H1 (cell line): ENCODE results near the gene PTPN12. TPM values are rescaled to one million over a fixed set of nuclear protein-coding genes. Genes with fewer than 3 reads are reported as not detected.

Source experiments
- CTCF ChIA-PET: fragments of 300-600 bp; sonication (Branson Sonifier 250); formaldehyde crosslinking; loops from one replicate; lab custom pipeline; 2021; ENCODE audit not compliant: partially characterized antibody; lab: Charles Lee
- POLR2A ChIA-PET: fragments of 300-600 bp; sonication (Branson Sonifier 250); formaldehyde crosslinking; loops from one replicate; lab custom pipeline; 2021; ENCODE audit warnings: inconsistent platforms; ENCODE audit not compliant: partially characterized antibody; lab: Charles Lee
- DNase-seq, 2 experiments: peaks; one replicate each; pipeline versions ENCODE4 v3.0.0 to v3.0.0-alpha.2; 2010 to 2022; ENCODE audit warnings: low spot score in 2 of 2, low read depth in 1 of 2, mixed read lengths in 1 of 2
- FAIRE-seq: peaks from 2 replicates; lab custom pipeline; 2011; peaks lifted over from hg19 to GRCh38; lab: Jason Lieb, UNC
- H2AFZ ChIP-seq: 2 replicates; pipeline ENCODE4 v1.8.1; 2012; ENCODE audit warnings: low read length, inconsistent platforms
- H2AK5ac ChIP-seq: 2 replicates; pipeline ENCODE4 v1.6.1; 2013; ENCODE audit warnings: low read depth, low read length
- H2BK120ac ChIP-seq: replicated peaks from 2 replicates; pipeline ENCODE3; 2013; ENCODE audit warnings: low read depth, low read length, inconsistent platforms
- H2BK12ac ChIP-seq: 2 replicates; pipeline ENCODE4 v1.6.1; 2013; ENCODE audit warnings: low read depth, low read length
- H2BK15ac ChIP-seq: 2 replicates; pipeline ENCODE4 v1.6.1; 2013; ENCODE audit warnings: low read length
- H2BK20ac ChIP-seq: 2 replicates; pipeline ENCODE4 v1.6.1; 2013; ENCODE audit warnings: low read length
- H2BK5ac ChIP-seq: 2 replicates; pipeline ENCODE4 v1.6.1; 2013; ENCODE audit warnings: low read depth, low read length
- H3K14ac ChIP-seq: 2 replicates; pipeline ENCODE4 v1.6.1; 2013; ENCODE audit warnings: inconsistent platforms; ENCODE audit not compliant: insufficient read length
- H3K18ac ChIP-seq: 2 replicates; pipeline ENCODE4 v1.6.1; 2013; ENCODE audit warnings: low read length; ENCODE audit errors: extremely low read depth
- H3K23ac ChIP-seq: 2 replicates; pipeline ENCODE4 v1.6.1; 2013; ENCODE audit warnings: inconsistent platforms; ENCODE audit not compliant: insufficient read length
- H3K23me2 ChIP-seq: 2 replicates; pipeline ENCODE4 v1.6.1; 2013; ENCODE audit warnings: low read depth, low read length
- H3K27ac ChIP-seq: 2 replicates; pipeline ENCODE4 v1.6.1; 2011; ENCODE audit warnings: low read depth, low read length, inconsistent platforms
- H3K27me3 ChIP-seq, 4 experiments: replicated peaks in 1 of 4; 1 replicate in 1 of 4; 2 replicates in 3 of 4; pipeline versions ENCODE4 v1.6.1 to v1.8.1; 2011 to 2013; ENCODE audit warnings: low read length in 3 of 4, mild to moderate bottlenecking in 3 of 4, inconsistent platforms in 2 of 4, mixed read lengths in 2 of 4, moderate library complexity in 1 of 4; ENCODE audit not compliant: control insufficient read depth in 3 of 4, insufficient read depth in 3 of 4; ENCODE audit errors: extremely low read depth in 1 of 4
- H3K36me3 ChIP-seq, 4 experiments: 2 replicates each; pipeline versions ENCODE4 v1.6.1 to v1.8.1; 2011 to 2013; ENCODE audit warnings: mild to moderate bottlenecking in 4 of 4, low read length in 3 of 4, moderate library complexity in 2 of 4, control low read depth in 1 of 4, inconsistent platforms in 1 of 4; ENCODE audit not compliant: insufficient read depth in 4 of 4, control insufficient read depth in 2 of 4
- H3K4ac ChIP-seq: replicated peaks from 2 replicates; pipeline ENCODE3; 2013; ENCODE audit warnings: low read length, low read depth, mixed read lengths, inconsistent platforms; ENCODE audit not compliant: insufficient read length
- H3K4me1 ChIP-seq, 4 experiments: replicated peaks in 1 of 4; 1 replicate in 1 of 4; 2 replicates in 3 of 4; pipeline versions ENCODE4 v1.6.1 to v1.8.1; 2011 to 2013; ENCODE audit warnings: low read length in 3 of 4, inconsistent platforms in 2 of 4, mixed read lengths in 1 of 4; ENCODE audit not compliant: insufficient read depth in 4 of 4, control insufficient read depth in 3 of 4
- H3K4me2 ChIP-seq, 2 experiments: 2 replicates each; pipeline versions ENCODE4 v1.6.1 to v1.8.1; 2011 to 2013; ENCODE audit warnings: low read depth in 2 of 2, low read length in 2 of 2, control low read depth in 1 of 2, inconsistent platforms in 1 of 2, mild to moderate bottlenecking in 1 of 2; ENCODE audit not compliant: insufficient read depth in 1 of 2
- H3K4me3 ChIP-seq, 4 experiments: fragments of 200-600, 300-600 bp in 1 of 4; sonication (generic), shearing (Covaris generic), sonication (Bioruptor Twin) in 1 of 4; 2 replicates each; pipeline versions ENCODE4 v1.5.1 to v1.8.1; 2011 to 2016; ENCODE audit warnings: low read length in 4 of 4, low read depth in 3 of 4, control low read depth in 2 of 4, inconsistent platforms in 2 of 4, mild to moderate bottlenecking in 2 of 4, mixed read lengths in 1 of 4, moderate library complexity in 1 of 4; ENCODE audit not compliant: insufficient read depth in 2 of 4; ENCODE audit errors: extremely low read depth in 1 of 4
- H3K56ac ChIP-seq: replicated peaks from 2 replicates; pipeline ENCODE3; 2013; ENCODE audit warnings: low read depth, mild to moderate bottlenecking, mixed read lengths, low read length, inconsistent platforms; ENCODE audit not compliant: insufficient read length
- H3K79me1 ChIP-seq: 2 replicates; pipeline ENCODE4 v1.6.1; 2013; ENCODE audit warnings: low read depth, low read length, control low read depth
- H3K79me2 ChIP-seq, 2 experiments: 2 replicates each; pipeline versions ENCODE4 v1.6.1 to v1.8.1; 2012 to 2013; ENCODE audit warnings: low read length in 2 of 2, mild to moderate bottlenecking in 2 of 2, inconsistent platforms in 1 of 2; ENCODE audit not compliant: insufficient read depth in 2 of 2, control insufficient read depth in 1 of 2
- H3K9ac ChIP-seq, 4 experiments: replicated peaks in 1 of 4; 1 replicate in 1 of 4; 2 replicates in 3 of 4; pipeline versions ENCODE4 v1.6.1 to v1.8.1; 2011 to 2013; ENCODE audit warnings: low read depth in 3 of 4, low read length in 3 of 4, control low read depth in 2 of 4, mild to moderate bottlenecking in 2 of 4, moderate library complexity in 2 of 4, inconsistent platforms in 1 of 4; ENCODE audit errors: extremely low read depth in 1 of 4
- H3K9me3 ChIP-seq, 2 experiments: 2 replicates each; pipeline versions ENCODE4 v1.6.1 to v1.8.1; 2012 to 2013; ENCODE audit warnings: mild to moderate bottlenecking in 2 of 2, moderate library complexity in 2 of 2, control low read depth in 1 of 2, inconsistent platforms in 1 of 2, low read depth in 1 of 2, low read length in 1 of 2, mixed read lengths in 1 of 2; ENCODE audit not compliant: insufficient read depth in 2 of 2
- H4K20me1 ChIP-seq, 2 experiments: replicated peaks in 1 of 2; 2 replicates each; pipeline versions ENCODE3 to v1.8.1; 2011 to 2013; ENCODE audit warnings: inconsistent platforms in 2 of 2, low read length in 2 of 2, mild to moderate bottlenecking in 1 of 2; ENCODE audit not compliant: insufficient read depth in 2 of 2, control insufficient read depth in 1 of 2
- H4K5ac ChIP-seq: 2 replicates; pipeline ENCODE4 v1.6.1; 2013; ENCODE audit warnings: low read length, low read depth, mixed read lengths, inconsistent platforms; ENCODE audit not compliant: insufficient read length
- H4K8ac ChIP-seq: 2 replicates; pipeline ENCODE4 v1.8.0; 2013; ENCODE audit warnings: mild to moderate bottlenecking, moderate library complexity, low read length, inconsistent platforms; ENCODE audit not compliant: insufficient read depth; ENCODE audit errors: extremely low read depth
- H4K91ac ChIP-seq: replicated peaks from 2 replicates; pipeline ENCODE3; 2013; ENCODE audit warnings: low read length, mixed read lengths, inconsistent platforms; ENCODE audit not compliant: insufficient read length
- BCL11A ChIP-seq, 2 experiments: IDR thresholded peaks; one replicate each; pipeline ENCODE4 v1.6.1; 2011; ENCODE audit warnings: low read depth in 2 of 2, low read length in 2 of 2, mild to moderate bottlenecking in 2 of 2
- CREB1 ChIP-seq: IDR thresholded peaks from 2 replicates; pipeline ENCODE4 v1.6.1; 2012; ENCODE audit warnings: inconsistent platforms
- NRF1 ChIP-seq: IDR thresholded peaks from 2 replicates; pipeline ENCODE4 v1.6.1; 2011; ENCODE audit warnings: mild to moderate bottlenecking, low read depth, low read length, improper control_type of control experiment
- PHF8 ChIP-seq: fragments of 200-600 bp; sonication (generic); conservative IDR thresholded peaks from 2 replicates; pipeline ENCODE4 v1.7.1; 2012; ENCODE audit warnings: low read depth, mild to moderate bottlenecking, inconsistent platforms, low read length, moderate library complexity
- SP1 ChIP-seq: IDR thresholded peaks from 2 replicates; pipeline ENCODE4 v1.6.1; 2011; ENCODE audit warnings: low read depth, low read length
- ZNF274 ChIP-seq: IDR thresholded peaks from 2 replicates; pipeline ENCODE4 v1.7.0; 2012; ENCODE audit warnings: low read length, borderline replicate concordance; ENCODE audit errors: extremely low read depth
- WGBS, 2 experiments: shearing (Covaris generic) in 1 of 2; methylation state at CpG; one replicate each; pipeline versions ENCODE4 v1.1.6 to v1.1.7; 2013 to 2015; ENCODE audit warnings: low lambda C conversion rate in 2 of 2, mixed read lengths in 2 of 2, inconsistent platforms in 1 of 2, low coverage in 1 of 2, missing lambda C conversion rate in 1 of 2; ENCODE audit not compliant: insufficient replicate concordance in 2 of 2, insufficient coverage in 1 of 2, insufficient read length in 1 of 2; ENCODE audit errors: extremely low coverage in 1 of 2, missing lambda C conversion rate in 1 of 2; 5-methylcytosine and 5-hydroxymethylcytosine counted together
- polyA plus RNA-seq, 7 experiments: library from polyadenylated mRNA; depleted of rRNA in 3 of 7; stranded (reverse) in 5 of 7; unstranded in 2 of 7; fragments of >200 nt in 5 of 7; fragments of 200-250 nt in 2 of 7; gene quantifications; 1 replicate in 5 of 7; 2 replicates in 1 of 7; 4 replicates in 1 of 7; pipeline versions ENCODE4 v1.2.1 to v1.2.3, GENCODE V29; 2011 to 2013; ENCODE audit warnings: missing spikeins in 2 of 7, mixed read lengths in 2 of 7
- total RNA-seq: library from RNA; stranded (reverse); fragmentation: NEBNext Ultra II Directional; extraction: Animal tissue kit (Norgen Biotek cat#: 25700); gene quantifications from 2 replicates; pipeline ENCODE4 v1.2.1, GENCODE V29; 2021
- TF ChIP-seq, protein P1 (sequence below): IDR thresholded peaks from 2 replicates; pipeline ENCODE4 v1.6.1; 2011; ENCODE audit warnings: low read length, improper control_type of control experiment

PTPN12 gene
- total and polyA plus RNA-seq, 2 of the 8 experiments (the other 6 are each of a cell fraction or from before 2014, with no cell fraction given): 39.7 to 132 TPM

- no peak for DNase-seq
- Histone ChIP-seq H3K4ac (no peak overlapping the region), H4K20me1 (peaks cover 24 to 27% of the 10 kb centered on the region in 2 experiments), H3K56ac (no peak overlapping the region), H3K23me2 (no peaks in the 10 kb centered on the region), H2AFZ (no peak overlapping the region), H3K79me2 (peaks cover 27 to 99% of the 10 kb centered on the region in 2 experiments), H3K79me1 (peaks cover 2% of the 10 kb centered on the region; the same call in 1 of the 2 replicates), H2AK5ac (no peak overlapping the region), H3K27ac (no peak overlapping the region), H3K36me3 (0 out of 8 replicates have a peak, but pooled peaks cover 0 to 4% (median 2%) of the 10 kb centered on the region in 4 experiments), H3K23ac (no peak overlapping the region), H4K5ac (no peak overlapping the region), H2BK20ac (no peak overlapping the region), H4K91ac (no peak overlapping the region), H2BK5ac (no peak overlapping the region), H3K9me3 (peaks cover 0 to 2% of the 10 kb centered on the region in 2 experiments; a peak in 1 of 4 replicates), H3K14ac (no peak overlapping the region), H4K8ac (no peak overlapping the region), H2BK120ac (no peak overlapping the region), H3K18ac (no peak overlapping the region), H2BK12ac (no peak overlapping the region), H3K9ac (no peak overlapping the region), H3K4me3 (no peak overlapping the region), H2BK15ac (no peak overlapping the region), H3K27me3 (no peaks in the 10 kb centered on the region), H3K4me1 (peaks cover 0 to 3% (median 2%) of the 10 kb centered on the region in 4 experiments; a peak in 2 of 7 replicates), H3K4me2 (no peak overlapping the region)
- no peak for FAIRE-seq
- ChIA-PET POLR2A (interaction anchor here (1.2 to 1.5 kb wide), 4 partner anchors 8 to 16 kb away, joined by 3 to 6 read pairs (median 4); partner anchors contain the start of gene PTPN12), CTCF (no interaction called here)
- WGBS, 2 experiments: 87% methylated on average over 3 of the region's 3 CpGs; no CpG with 5 or more reads in 1 of the 2 experiments
- TF ChIP-seq PHF8: no peak
- TF ChIP-seq NRF1: no peak
- no peak for TF ChIP-seq CREB1
- no peak for TF ChIP-seq BCL11A (IDR thresholded peaks at IDR 0.05; ENCODE audit: low read depth in 2 of 2, low read length in 2 of 2)
- no peak for TF ChIP-seq SP1
- TF ChIP-seq ZNF274: no peak
- TF ChIP-seq, protein P1, sequence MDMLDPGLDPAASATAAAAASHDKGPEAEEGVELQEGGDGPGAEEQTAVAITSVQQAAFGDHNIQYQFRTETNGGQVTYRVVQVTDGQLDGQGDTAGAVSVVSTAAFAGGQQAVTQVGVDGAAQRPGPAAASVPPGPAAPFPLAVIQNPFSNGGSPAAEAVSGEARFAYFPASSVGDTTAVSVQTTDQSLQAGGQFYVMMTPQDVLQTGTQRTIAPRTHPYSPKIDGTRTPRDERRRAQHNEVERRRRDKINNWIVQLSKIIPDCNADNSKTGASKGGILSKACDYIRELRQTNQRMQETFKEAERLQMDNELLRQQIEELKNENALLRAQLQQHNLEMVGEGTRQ: no peak
Observed at GRCh38 chr7:77550586-77550985, 13.5 kb downstream of the PTPN12 start.
